ENCODE results near the gene RAP2B.

RAP2B gene

GRCh38 chr3:153166206-153166605 is 4.2 kb downstream of the RAP2B start:
- Histone ChIP-seq H4K20me1 (peaks cover 76% of the 10 kb centered on the region), H3K9me3 (no peaks in the 10 kb centered on the region), H3K27ac (no peak overlapping the region), H3K4me2 (peak overlapping the region; percentile 84), H3K4me3 (no peak overlapping the region), H3K36me3 (no peaks in the 10 kb centered on the region; the same call in 1 of the 2 replicates), H3K9ac (no peak overlapping the region), H3K4me1 (peaks cover 31% of the 10 kb centered on the region), H3K27me3 (no peaks in the 10 kb centered on the region)
- TF ChIP-seq Cebpa-rat (IDR thresholded peaks at IDR 0.05): no peak

- H3K36me3 ChIP-seq: no peaks in the 10 kb centered on the region; the same call in 1 of the 2 replicates
- no peaks in the 10 kb centered on the region for H3K9me3 ChIP-seq
- no peak overlapping the region for H3K9ac ChIP-seq
- H3K4me3 ChIP-seq: no peak overlapping the region
- H4K20me1 ChIP-seq: peaks cover 76% of the 10 kb centered on the region
- H3K27me3 ChIP-seq: no peaks in the 10 kb centered on the region
- H3K27ac ChIP-seq: no peak overlapping the region
- H3K4me1 ChIP-seq: peaks cover 31% of the 10 kb centered on the region
- H3K4me2 ChIP-seq: peak overlapping the region; percentile 84; the same call in 1 of the 2 replicates
- TF ChIP-seq Cebpa-rat (IDR thresholded peaks at IDR 0.05): no peak
These were observed 4.8 kb downstream of the RAP2B start for GRCh38 chr3:153166796-153167195.

- no peak for TF ChIP-seq Cebpa-rat (IDR thresholded peaks at IDR 0.05)
- H3K9me3 ChIP-seq: no peaks in the 10 kb centered on the region
- H3K4me1 ChIP-seq: peaks cover 19% of the 10 kb centered on the region
- peaks cover 4% of the 10 kb centered on the region; the same call in 1 of the 2 replicates for H3K36me3 ChIP-seq
- no peaks in the 10 kb centered on the region for H3K27me3 ChIP-seq
- peaks cover 48% of the 10 kb centered on the region for H4K20me1 ChIP-seq
- H3K27ac ChIP-seq: no peak overlapping the region
- no peak overlapping the region for H3K9ac ChIP-seq
- no peak overlapping the region for H3K4me2 ChIP-seq
- no peak overlapping the region for H3K4me3 ChIP-seq
These were observed 7.9 kb downstream of the RAP2B start for GRCh38 chr3:153169793-153170383.

- Histone ChIP-seq H3K4me2 (no peak overlapping the region), H4K20me1 (peaks cover 35% of the 10 kb centered on the region), H3K9me3 (peaks cover 5% of the 10 kb centered on the region; the same call in 1 of the 2 replicates), H3K27me3 (no peaks in the 10 kb centered on the region), H3K9ac (no peak overlapping the region), H3K36me3 (peaks cover 4% of the 10 kb centered on the region; the same call in 1 of the 2 replicates), H3K4me3 (no peak overlapping the region), H3K4me1 (peaks cover 5% of the 10 kb centered on the region), H3K27ac (no peak overlapping the region)
- TF ChIP-seq Cebpa-rat (IDR thresholded peaks at IDR 0.05): no peak
These were observed 9.2 kb downstream of the RAP2B start for GRCh38 chr3:153171256-153171655.

- H3K4me3 ChIP-seq: no peak overlapping the region
- peaks cover 4% of the 10 kb centered on the region; the same call in 1 of the 2 replicates for H3K36me3 ChIP-seq
- H4K20me1 ChIP-seq: peaks cover 28% of the 10 kb centered on the region
- no peak overlapping the region for H3K9ac ChIP-seq
- no peaks in the 10 kb centered on the region for H3K27me3 ChIP-seq
- no peak overlapping the region for H3K27ac ChIP-seq
- no peak overlapping the region for H3K4me2 ChIP-seq
- no peak for TF ChIP-seq Cebpa-rat (IDR thresholded peaks at IDR 0.05)
- H3K9me3 ChIP-seq: peaks cover 5% of the 10 kb centered on the region; the same call in 1 of the 2 replicates
- no peaks in the 10 kb centered on the region for H3K4me1 ChIP-seq
These were observed 9.9 kb downstream of the RAP2B start for GRCh38 chr3:153171918-153172317.

GRCh38 chr3:153172796-153173757 is 11.1 kb downstream of the RAP2B start:
- no peak overlapping the region for H3K27ac ChIP-seq
- H3K36me3 ChIP-seq: peaks cover 4% of the 10 kb centered on the region; the same call in 1 of the 2 replicates
- H3K9me3 ChIP-seq: peaks cover 5% of the 10 kb centered on the region; the same call in 1 of the 2 replicates
- no peak overlapping the region for H3K4me3 ChIP-seq
- H3K27me3 ChIP-seq: no peaks in the 10 kb centered on the region
- H3K4me1 ChIP-seq: no peaks in the 10 kb centered on the region
- H3K9ac ChIP-seq: no peak overlapping the region
- H3K4me2 ChIP-seq: no peak overlapping the region
- no peak for TF ChIP-seq Cebpa-rat (IDR thresholded peaks at IDR 0.05)
- peaks cover 16% of the 10 kb centered on the region for H4K20me1 ChIP-seq

GRCh38 chr3:153173758-153174516 is 11.9 kb downstream of the RAP2B start:
- no peak overlapping the region for H3K4me2 ChIP-seq
- no peak for TF ChIP-seq Cebpa-rat (IDR thresholded peaks at IDR 0.05)
- no peaks in the 10 kb centered on the region for H3K27me3 ChIP-seq
- H3K27ac ChIP-seq: no peak overlapping the region
- peaks cover 5% of the 10 kb centered on the region; the same call in 1 of the 2 replicates for H3K9me3 ChIP-seq
- no peaks in the 10 kb centered on the region for H3K4me1 ChIP-seq
- H3K9ac ChIP-seq: no peak overlapping the region
- H3K4me3 ChIP-seq: no peak overlapping the region
- peaks cover 8% of the 10 kb centered on the region for H4K20me1 ChIP-seq
- peaks cover 4% of the 10 kb centered on the region; the same call in 1 of the 2 replicates for H3K36me3 ChIP-seq

GRCh38 chr3:153176197-153176596 is 14.2 kb downstream of the RAP2B start:
- 0 out of 2 replicates have a peak, but pooled peaks cover 4% of the 10 kb centered on the region for H3K36me3 ChIP-seq
- no peak for TF ChIP-seq Cebpa-rat (IDR thresholded peaks at IDR 0.05)
- H3K4me3 ChIP-seq: no peak overlapping the region
- H3K27ac ChIP-seq: no peak overlapping the region
- no peak overlapping the region for H3K9ac ChIP-seq
- H3K27me3 ChIP-seq: no peaks in the 10 kb centered on the region
- no peak overlapping the region for H3K4me2 ChIP-seq
- no peaks in the 10 kb centered on the region for H4K20me1 ChIP-seq
- peaks cover 5% of the 10 kb centered on the region; the same call in 1 of the 2 replicates for H3K9me3 ChIP-seq
- no peaks in the 10 kb centered on the region for H3K4me1 ChIP-seq

GRCh38 chr3:153180860-153181372 is 18.9 kb downstream of the RAP2B start:
- Histone ChIP-seq H3K9me3 (peaks cover under 1% of the 10 kb centered on the region; the same call in 1 of the 2 replicates), H3K27me3 (no peaks in the 10 kb centered on the region), H3K4me2 (no peak overlapping the region), H3K4me1 (peaks cover 10% of the 10 kb centered on the region), H3K27ac (no peak overlapping the region), H3K9ac (no peak overlapping the region), H3K4me3 (no peak overlapping the region), H4K20me1 (no peaks in the 10 kb centered on the region), H3K36me3 (no peaks in the 10 kb centered on the region)
- TF ChIP-seq Cebpa-rat (IDR thresholded peaks at IDR 0.05): no peak
